Testis (tissue), 2 donors: ENCODE data around the gene HSPB2.

Source experiments
- CTCF ChIP-seq, 3 experiments: fragments of 450-650 bp in 2 of 3; fragments of 200-600 bp in 1 of 3; sonication (generic) in 1 of 3; IDR thresholded peaks; one replicate each; pipeline ENCODE4 v1.5.1; 2016 to 2019; ENCODE audit warnings: antibody characterized with exemption in 3 of 3, mild to moderate bottlenecking in 2 of 3, moderate library complexity in 1 of 3
- POLR2A ChIP-seq: fragments of 450-650 bp; IDR thresholded peaks from one replicate; pipeline ENCODE4 v1.6.1; 2017; ENCODE audit warnings: antibody characterized with exemption, mild to moderate bottlenecking, moderate library complexity

GRCh38 chr11:111936040-111936540 is 23.6 kb downstream of the HSPB2 start:
- TF ChIP-seq CTCF (IDR thresholded peaks at IDR 0.05): no peak
- no peak for TF ChIP-seq POLR2A
